ENCODE data around the gene SNPH.

DNA sequence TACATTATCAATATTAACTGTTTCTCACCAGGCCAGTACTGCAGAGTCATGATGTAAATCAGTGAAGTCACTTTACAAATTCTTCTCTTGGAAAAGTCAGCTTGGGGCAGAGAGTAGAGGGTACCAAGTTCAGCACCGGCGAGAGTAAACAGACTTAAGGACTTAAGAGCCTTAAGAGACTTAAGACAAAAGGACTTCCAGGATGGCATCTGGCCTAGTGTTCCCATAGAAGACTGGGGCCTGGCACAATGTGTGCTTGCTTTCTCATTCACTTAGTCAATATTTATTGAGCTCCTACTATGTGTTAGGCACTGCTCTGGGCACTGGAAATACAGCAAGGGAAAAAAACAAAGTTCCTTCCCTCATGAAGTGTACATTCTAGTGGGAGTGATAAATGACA, 1.4 kb upstream of the SNPH start:
- TF ChIP-seq POLR2A (IDR thresholded peaks at IDR 0.05), result no peak
- TF ChIP-seq, protein P1, sequence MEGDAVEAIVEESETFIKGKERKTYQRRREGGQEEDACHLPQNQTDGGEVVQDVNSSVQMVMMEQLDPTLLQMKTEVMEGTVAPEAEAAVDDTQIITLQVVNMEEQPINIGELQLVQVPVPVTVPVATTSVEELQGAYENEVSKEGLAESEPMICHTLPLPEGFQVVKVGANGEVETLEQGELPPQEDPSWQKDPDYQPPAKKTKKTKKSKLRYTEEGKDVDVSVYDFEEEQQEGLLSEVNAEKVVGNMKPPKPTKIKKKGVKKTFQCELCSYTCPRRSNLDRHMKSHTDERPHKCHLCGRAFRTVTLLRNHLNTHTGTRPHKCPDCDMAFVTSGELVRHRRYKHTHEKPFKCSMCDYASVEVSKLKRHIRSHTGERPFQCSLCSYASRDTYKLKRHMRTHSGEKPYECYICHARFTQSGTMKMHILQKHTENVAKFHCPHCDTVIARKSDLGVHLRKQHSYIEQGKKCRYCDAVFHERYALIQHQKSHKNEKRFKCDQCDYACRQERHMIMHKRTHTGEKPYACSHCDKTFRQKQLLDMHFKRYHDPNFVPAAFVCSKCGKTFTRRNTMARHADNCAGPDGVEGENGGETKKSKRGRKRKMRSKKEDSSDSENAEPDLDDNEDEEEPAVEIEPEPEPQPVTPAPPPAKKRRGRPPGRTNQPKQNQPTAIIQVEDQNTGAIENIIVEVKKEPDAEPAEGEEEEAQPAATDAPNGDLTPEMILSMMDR (IDR thresholded peaks at IDR 0.05), result no peak
- TF ChIP-seq POLR2AphosphoS5 (IDR thresholded peaks at IDR 0.05), result no peak
- no peak for TF ChIP-seq EP300 (IDR thresholded peaks at IDR 0.05)
